Occipital lobe (tissue), 2 donors: ENCODE measurements around the gene CRYBB1. TPM values are rescaled to one million over a fixed set of nuclear protein-coding genes. Genes with fewer than 3 reads are reported as not detected.

Source experiments
- DNase-seq: peaks from one replicate; lab custom pipeline; 2025; lab: John Stamatoyannopoulos, UW
- total RNA-seq: library from RNA; depleted of rRNA; stranded (reverse); fragments of >200 nt; gene quantifications from one replicate; pipeline ENCODE4 v1.2.3, GENCODE V29; 2014

The CRYBB1 gene
- total RNA-seq, 1 donor from 2014 or later, result 0.62 TPM

DNA sequence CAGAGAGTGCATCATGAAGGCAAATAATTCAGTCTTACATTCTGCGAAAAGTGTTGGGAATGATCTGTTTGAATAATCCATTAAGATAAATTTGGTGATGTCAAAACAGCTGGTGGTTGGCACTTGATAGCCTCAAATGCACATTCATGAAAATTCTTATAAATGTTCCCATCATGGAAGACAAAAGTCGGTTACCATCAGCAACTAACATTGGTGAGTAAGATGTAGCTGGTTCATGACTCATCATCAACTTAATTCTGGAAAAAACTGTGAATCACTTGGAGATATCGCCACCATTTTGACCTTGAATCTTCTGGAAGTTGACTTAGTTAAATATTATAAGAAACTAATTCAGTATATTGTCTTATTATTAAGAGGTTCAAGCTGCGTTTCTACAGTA, 11.2 kb downstream of the CRYBB1 start:
- DNase-seq, result no peak

DNA sequence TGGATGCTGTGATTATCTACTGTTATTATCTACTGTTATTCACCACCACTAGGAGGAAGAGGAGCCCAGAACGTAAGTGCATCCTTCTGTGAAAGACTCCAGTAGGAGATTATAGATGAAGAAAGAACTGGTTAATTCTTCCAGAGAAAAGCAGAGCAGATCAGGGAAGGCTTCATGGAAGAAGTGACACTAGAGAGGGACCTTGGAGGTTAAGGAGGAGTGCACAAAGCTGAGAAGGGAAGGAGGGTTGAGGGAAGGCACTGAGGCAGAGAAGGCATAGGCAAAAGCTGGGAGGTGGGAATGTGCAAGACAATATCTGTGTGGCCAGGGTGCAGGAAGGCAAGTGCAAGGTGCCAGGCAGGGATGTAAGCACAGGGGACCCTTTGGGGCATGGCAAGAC, 13.5 kb downstream of the CRYBB1 start:
- DNase-seq, result no peak

DNA sequence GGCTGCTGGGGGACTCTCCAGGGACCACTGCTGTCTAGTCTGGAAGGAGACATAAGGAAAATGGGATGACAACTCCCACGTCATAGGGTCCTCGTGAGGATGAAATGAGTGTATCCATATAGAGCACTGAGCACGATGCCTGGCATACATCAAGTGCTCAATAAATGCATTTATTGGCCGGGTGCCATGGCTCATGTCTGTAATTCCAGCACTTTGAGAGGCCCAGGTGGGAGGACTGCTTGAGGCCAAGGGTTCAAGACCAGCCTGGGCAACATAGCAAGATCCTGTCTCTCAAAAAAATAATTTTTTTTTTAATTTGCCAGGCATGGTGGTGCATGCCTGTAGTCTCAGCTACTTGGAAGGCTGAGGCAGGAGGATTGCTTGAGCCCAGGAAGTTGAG, 15.7 kb downstream of the CRYBB1 start:
- DNase-seq, result no peak

DNA sequence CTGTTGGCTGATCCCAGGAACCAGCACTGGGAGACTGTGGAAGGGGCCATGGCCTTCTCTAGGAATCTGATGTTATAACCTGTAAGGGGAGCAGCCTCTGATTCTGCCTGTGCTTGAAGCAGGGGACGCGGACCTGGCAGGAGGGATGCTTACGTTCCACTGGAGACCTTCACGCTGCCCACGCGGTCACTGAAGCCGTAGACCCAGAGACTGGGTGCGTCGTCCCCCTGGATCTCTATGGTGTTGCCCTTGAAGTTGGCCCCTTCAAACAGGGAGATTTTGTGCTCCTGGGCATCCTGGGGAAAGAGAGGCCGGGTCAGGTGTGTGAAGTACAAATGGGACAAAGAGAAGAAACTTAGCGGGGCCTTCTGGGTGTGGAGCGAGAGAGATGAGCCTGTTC, 16.1 kb downstream of the CRYBB1 start:
- DNase-seq, result no peak

DNA sequence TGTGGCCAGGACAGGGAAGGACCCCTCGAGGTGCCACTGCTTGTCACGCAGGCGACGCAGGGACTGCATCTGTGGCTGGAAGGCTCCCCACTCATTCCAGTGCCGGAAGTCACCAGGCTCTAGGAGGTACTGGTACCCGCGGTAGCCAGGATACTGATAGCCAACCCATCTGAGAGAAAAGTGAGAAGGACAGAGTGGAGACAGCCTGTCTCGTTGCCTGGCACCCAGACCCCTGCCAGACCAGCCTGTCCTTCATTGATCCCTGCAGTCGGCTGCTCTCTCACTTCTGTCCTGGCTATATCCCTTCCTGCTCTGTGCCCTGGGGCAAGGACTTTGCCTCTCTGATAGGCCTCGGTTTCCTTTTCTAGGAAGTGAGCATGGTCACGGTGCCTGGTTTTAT, 18.3 kb downstream of the CRYBB1 start:
- DNase-seq, result no peak

DNA sequence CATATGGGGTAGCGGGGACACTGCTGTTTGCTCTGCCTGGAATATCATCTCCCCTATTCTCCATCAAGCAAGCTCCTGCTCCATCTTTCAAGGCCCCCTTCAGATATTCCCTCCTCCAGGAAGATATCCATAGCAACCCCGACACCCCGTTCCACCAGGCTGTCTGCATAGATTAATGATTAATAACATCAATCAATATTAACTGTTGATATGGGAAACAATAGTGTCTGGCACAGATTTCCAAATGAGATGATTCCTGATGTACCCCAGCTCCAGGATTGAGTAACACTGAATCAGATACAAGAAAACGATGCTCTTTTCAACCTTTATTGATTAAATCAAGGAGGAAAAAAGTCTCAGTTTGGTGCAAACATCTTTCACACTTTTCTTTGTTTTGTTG, 20.3 kb downstream of the CRYBB1 start:
- DNase-seq, result no peak

DNA sequence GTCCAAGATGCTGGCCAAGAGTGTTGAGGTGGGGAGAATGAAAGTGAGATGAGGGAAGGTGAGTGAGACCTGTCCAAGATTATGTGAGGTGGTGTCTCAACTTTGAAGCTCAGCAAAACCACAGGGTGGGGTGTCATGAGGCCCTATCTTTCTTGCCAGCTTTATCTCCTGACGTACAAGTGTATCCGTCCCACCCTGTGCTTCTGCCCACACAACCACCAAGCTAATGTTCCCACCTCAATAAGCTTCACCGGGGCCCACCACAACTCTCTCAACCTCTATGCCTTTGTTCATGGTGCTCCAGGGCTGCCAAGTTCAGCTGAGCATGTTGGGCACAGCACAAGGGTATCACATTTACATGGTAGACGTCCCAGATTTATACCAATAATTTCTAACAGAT, 20.8 kb downstream of the CRYBB1 start:
- no peak for DNase-seq

DNA sequence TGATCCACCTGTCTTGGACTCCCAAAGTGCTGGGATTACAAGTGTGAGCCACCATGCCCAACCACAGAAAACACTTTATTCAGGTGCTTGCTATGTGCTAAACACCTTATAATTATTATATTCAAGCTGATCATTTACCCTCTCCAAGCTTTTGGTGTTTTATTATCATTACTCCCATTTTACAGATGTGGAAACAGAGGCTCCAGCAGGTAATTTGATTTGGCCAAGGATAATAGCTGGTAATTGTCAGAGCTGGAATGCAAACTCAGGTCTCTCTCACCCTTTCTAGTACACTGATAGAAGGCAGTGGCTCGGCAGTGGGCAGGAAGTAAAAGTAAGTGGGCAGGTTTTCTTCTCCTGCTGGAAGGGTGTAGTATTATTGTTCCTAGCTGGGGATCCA, 24.1 kb downstream of the CRYBB1 start:
- DNase-seq, result no peak

DNA sequence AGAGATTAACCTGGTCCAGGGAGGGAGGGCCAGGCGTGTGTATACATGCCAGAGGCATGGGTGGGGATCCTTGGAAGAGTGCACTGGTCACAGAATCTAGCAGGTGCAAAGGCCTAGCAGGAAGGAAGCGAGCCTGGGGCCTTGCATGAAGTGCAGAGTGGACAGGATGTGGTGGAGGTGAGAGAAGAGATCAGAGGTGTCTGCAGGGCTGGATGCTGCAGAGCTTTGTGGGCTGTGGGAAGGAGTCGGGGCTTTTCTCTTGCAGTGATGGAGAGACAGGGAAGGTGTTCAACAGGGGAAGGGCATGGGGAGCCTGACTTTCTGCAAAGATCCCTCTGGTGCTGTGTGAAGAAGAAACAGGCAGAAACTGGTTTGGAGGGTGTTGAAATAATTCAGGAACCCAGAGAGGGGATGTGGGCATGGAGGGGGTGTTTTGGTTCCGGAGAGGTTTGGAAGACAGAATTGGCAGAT, 25.4 kb downstream of the CRYBB1 start:
- no peak for DNase-seq

DNA sequence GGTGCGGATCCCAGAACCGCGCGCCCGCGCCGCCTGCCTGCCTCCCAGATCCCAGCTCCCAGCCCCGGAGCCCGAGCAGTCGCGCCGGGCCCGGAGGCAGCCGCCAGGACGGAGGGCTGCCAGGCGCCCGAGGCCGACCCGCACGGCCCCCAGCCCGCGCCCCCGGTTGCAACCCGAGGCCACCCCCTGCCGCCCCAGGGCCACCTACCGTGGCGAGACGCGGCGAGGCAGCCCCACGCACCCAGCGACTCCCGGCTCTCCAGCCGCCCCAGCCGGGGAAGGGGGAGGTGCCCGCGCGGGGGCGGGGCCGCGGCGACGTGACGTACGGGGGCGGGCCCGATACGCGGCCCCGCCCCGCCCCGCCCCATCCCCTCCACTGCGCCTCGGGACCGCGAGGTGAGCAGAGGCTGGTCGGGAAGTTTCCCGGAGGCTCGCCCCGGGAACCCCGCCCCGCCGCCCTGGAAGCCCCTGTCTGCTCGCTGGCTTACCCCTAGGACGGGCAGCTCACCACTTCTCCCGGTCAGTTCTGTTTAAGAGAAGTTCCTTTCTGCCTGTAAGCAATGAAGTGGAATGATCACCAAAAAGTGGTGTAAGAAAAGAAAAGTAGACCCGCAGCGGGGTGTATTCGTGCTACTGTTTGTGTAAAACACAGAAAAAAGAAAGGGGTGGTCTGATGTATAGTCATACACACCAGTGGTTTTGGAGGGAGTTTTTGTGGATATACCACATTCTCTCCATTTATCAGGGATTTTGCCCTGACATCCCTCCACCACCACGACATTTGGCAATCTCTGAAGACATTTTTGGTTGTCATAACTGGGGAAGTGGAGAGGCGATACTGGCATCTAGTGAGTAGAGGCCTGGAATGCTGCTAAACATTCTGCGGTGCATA, 27.7 kb downstream of the CRYBB1 start, which contains the start of gene TPST2:
TPST2 (minus strand) TSS at position 288 of the 892 bp plus-strand sequence. CDS start 48,502 bp downstream, outside the sequence.
- DNase-seq, result peak; percentile 73

DNA sequence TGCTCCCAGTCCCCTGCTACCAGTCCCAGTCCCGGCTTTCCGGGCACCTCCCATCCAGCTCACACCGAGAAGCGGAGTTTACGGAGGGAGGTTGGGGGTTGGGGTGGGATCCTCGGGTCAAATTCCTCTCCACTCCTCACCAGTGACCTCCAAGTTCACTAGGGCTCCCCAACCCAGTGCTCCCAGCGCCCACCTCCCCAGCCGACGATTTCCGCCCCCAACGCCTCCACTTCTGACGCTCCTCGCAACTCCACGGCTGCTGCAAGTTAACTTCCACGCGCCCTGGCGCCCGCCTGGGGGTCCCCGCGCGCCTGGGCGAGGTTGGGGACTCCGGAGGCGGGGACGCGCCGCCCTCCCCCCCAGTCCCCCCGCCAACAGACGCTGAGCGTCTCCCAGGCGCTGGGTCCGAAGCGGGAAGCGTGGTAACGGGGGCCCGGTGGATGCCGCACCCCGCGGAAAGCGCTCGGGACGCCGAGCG, 28.4 kb downstream of the CRYBB1 start:
- no peak for DNase-seq

DNA sequence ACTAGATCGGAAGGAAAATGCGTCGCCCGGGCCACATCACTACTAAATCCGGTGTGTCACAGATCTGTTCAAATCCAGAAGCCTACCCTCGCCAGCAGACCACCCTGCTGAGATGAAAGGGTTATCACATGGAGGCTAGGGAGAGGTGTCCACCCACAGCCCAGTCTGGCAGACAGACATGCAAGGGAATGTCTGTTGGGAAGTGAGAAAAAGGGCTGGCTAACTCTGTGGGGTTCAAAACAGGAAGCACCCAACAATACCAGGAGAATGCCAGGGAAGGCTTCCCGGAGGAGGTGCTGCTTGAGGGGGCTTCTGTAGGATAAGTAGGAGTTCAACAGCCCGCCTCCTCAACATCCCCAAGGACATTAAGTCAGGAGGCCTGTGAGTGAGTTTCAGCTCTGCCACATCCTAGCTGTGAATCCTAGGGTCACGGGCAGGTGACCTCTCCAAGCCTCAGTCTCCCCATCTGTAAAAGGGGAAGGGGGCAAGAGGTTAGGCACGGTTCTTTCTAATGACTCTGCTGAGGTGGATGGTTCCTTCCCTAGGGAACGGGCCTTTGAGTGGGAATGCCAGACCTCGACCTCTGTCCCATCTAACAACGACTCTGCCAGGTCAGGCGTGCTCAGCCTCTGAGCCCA, 29.0 kb downstream of the CRYBB1 start:
- DNase-seq, result no peak

DNA sequence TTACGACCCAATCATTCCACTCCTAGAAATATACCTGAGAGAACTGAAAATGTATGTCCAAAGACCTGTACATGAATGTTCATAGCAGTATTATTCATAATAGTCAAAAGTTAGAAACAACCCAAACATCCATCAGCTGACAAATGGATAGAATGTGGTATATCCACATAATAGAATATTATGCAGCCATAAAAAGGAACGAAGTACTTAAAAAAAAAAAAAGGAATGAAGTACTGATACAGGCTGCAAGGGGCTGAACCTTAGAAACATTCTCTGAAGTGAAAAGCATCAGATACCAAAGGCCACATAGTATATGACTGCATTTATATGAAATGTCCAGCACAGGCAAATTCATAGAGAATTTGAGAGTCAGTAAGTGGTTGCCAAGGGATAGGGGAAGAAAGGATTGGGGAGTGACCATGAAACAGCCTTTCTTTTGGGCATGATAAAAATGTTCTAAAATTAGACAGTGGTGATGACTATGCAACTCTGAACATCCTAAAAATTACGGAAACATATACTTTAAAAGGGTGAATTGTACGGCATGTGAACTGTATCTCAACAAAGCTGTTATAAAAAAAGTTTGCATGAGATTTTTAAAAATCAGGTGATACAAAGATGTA, 29.7 kb downstream of the CRYBB1 start:
- DNase-seq, result no peak

DNA sequence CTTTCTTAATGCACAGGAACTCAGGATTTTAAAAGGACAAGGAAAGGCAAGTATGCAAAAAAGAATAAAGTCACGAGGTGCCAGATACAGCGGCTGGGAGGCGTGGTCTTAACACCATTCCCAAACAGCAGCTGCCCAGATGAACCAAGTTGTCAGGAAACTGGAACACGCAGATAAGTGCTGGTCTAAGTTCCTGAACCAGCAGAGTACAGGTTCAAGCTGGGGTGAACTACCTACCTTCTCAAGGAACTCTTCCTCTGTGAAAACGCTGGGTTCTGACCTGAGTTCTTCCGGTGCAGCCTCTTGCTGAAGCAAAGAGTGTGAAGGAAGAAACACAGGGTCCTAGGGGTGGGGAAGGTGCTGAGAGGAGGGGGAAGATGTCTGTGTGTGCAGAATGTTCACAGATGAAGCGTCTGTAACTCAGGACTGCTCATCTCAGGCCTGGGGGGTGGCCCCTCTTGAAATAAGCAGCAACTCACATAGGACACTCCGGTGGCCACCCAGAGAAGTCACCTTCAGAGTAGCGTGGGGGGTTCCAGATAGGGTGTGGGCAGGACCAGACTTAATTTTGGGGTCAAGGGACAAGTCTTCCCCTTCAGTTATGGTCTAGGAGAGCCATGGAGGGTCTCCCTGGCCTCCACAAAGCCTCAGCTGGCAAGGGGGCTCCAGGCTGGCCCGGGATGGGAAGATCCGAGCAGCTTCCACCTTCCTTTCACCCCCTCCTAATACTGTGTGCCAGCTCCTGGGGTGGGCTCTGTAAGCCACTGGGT, 31.1 kb downstream of the CRYBB1 start:
- no peak for DNase-seq

DNA sequence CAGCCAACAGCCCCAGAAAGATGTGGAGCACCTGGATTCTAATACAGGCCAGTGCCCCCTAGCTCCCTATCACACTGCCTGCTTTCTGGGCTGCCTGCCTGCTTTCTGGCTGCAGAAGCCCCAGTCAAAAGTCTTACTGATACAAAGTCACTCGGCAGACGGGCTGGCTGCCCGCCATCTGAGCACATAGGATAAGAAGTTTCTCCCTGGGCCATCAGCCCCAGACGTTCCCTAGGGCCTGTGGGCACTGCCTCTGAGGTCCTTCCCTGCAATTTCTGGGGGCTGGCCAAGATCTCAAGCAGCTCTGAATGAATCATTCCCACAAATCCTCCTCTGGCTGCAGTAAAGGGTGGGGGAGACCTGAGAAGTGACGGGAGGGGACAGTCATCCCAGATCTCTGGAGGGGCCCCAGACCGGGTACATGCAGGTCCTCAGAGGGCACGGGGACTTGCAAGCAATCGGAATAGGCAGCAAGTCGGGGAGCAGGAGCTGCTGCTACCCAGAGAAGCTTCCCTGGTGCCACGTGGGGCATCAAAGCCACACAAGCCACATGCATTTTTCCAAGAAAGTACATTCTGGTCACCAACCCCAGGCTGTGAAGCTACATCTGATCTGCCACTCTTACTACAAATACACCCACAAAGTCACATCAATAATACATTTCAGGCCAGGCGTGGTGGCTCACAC, 32.6 kb downstream of the CRYBB1 start:
- no peak for DNase-seq

DNA sequence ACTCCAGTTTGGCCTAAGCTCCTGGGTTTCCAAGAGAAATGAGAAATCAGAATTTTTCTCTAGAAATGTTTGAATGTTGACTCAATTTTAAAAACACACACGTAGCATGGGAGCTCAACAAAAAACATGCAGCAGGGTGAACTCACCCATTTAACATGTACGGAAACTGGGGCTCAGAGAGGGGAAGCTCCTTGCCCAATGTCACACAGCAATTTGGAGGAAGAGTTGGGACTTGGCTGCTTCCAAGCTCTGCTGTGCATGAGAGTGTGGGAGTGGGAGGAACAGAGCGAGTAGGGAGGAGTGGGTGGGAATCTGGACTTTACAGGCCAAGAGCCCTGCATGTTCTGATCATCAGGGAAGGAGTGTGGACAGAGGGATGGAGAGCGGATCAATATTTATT, 33.8 kb downstream of the CRYBB1 start:
- DNase-seq, result no peak

DNA sequence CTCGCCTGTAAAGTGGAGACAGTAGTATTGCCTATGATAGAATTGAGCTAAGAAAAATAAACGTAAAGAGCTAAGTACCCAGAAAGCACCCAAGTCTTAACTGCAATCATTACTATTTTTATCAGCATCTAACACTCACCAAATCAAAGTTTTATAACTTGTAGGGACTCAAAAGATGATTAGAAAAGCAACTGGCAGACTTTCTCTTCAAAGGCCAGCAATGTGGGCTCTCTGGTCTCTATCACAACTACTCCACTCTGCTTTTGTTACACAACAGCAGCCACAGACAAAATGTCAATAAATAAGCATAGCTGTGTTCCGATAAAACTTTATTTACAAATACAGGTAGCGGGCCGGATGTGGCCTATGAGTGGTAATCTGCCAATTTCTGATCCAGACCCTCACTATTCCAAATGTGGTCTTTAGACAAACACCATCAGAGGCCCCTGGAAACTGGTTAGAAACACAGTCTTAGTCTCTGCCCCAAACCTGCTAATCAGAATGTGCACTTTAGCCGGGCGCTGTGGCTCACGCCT, 36.1 kb downstream of the CRYBB1 start:
- no peak for DNase-seq

DNA sequence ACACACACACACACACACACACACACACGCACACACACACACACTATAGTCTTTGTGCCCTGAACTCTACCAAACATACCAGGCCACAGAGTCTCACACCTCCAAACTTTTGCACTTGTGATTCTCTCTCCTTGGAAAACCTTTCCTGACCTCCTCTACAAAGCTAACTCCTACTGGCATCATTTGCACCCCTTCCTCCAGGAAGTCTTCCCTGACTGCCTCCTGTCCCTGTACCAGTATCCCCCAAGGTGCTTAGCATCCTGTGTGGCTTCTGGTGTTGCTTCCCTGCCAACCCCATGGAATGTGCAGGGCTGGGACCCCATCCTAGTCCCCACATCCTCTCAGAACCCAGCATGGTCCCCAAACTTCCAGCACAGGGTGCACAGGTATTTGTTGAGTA, 36.8 kb downstream of the CRYBB1 start:
- DNase-seq, result no peak

DNA sequence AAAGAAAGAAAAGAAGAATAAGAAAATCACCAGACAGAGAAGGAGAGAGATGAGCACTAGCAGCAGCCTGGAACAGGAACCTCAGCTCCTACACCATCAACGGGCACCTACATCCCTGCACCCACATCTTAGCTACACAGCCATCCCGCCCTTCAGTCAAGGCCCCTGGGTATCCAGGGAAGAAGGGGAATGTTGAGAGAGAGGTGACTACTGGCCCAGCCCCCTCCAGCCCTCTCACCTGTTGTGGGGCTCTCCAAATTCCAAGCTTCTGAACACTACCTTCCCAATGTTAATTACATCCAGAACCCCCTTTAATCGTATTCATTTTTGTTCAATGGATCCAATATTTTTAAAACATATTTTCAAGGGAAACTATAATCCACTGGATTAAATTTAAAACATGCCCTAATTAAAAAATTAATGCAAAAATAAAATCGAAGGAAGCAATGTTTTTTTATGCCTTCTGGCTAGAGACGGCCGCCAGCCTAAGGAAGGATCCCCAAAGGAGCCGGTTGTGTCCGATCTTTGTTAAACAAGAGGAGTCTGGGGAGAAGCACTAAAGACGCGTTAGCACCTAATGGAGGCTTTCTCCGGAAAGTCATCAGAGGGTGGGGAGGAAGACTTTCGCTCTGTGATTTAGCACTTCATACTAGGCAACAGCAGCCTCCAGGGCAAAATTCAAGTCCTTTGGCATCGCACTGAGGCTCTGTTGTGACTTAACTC, 37.4 kb downstream of the CRYBB1 start:
- no peak for DNase-seq

DNA sequence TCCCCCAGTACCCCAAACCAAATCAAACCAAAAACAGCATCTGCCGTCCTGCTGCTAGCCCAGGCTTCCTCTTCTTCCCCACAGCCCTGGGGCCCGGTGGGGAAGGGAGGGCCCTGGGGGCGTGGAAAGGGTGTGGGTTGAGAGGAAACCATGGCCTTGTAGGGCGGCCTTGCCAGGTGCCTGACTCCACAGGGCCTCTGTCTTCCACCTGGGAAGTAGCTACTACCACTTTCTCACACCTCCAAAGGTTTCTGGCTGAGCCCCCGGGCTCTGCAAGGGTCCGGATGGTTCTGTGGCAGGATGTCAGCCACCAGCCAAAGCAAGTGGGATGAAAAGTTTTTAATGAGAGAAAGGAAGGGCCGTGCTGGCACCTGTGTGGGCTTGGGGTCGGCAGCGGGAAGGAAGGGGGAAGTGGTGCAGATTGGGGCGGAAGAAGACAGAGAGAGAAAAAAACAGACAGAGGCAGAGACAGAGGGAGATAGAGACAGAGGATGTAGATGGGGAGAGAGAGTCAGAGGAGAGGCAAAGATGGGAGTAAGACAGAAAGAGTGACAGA, 38.4 kb downstream of the CRYBB1 start:
- no peak for DNase-seq
